ENCODE results near the gene ABR. TPM values are rescaled to one million over a fixed set of nuclear protein-coding genes. Genes with fewer than 3 reads are reported as not detected.
A peak's percentile ranks its signal among the peaks of the same experiment; 100 is the strongest.

The ABR gene
- polyA plus RNA-seq, 10 donors = 28.5 to 42.7 (median 34.2) TPM

DNA sequence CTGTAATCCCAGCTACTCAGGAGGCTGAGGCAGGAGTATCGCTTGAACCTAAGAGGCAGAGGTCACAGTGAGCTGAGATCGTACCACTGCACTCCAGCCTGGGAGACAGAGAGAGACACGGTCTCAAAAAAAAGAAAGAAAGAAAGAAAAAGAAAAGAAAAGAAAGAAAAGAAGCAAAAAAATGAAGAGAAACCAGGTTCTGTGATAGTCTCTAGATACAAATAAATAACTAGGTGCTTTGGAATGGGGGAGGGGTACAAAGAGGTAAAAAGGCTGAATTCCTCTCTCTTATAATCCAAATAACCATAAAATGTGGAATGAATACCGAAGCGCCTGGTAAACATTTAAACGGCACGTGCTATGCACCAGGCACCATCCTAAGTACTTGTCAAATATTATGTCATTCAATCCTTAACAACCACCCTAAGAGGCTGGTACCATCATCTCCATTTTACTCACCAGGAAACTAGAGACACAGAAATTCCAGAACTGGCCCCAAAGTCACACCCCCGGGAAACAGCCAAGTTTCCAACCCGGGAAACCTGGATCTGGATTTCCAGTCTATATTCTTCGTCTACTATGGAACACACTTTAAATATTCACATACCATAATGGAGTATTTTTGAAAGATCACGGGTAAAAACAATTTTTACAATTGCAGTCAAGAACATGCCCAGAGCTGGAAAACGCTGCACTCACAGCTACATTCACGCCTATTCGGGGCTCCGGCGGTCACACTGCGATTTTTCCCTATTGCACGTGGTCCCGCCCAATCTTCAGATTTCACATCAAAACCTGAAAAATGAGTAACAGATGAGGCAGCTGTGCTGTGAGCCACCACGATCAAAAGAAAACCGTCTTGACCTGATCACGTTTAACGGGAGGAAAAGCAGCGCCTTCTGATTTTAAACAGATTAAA is 210.7 kb downstream of the ABR start:
- DNase-seq = peak in 2 of 3 donors; percentile 56 to 75

DNA sequence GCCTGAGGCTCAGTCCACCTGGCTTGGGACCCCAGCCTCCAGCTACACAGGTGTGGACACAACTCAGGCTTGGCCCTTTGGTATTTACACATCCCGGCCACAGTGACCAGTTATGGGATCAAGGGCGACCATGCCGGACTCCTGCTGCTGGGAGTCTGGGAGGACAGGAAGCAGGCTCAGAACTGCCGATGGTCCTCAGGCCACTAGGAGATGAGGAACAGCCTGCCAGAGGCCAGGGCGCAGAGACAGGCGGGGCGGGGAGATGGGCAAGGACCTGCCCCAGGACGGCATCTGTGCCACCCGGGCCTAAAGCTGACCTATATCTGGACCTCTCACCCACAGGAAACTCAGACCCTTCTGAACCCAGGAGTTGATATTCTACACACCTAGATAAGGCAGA is 212.7 kb downstream of the ABR start:
- DNase-seq = no peak

DNA sequence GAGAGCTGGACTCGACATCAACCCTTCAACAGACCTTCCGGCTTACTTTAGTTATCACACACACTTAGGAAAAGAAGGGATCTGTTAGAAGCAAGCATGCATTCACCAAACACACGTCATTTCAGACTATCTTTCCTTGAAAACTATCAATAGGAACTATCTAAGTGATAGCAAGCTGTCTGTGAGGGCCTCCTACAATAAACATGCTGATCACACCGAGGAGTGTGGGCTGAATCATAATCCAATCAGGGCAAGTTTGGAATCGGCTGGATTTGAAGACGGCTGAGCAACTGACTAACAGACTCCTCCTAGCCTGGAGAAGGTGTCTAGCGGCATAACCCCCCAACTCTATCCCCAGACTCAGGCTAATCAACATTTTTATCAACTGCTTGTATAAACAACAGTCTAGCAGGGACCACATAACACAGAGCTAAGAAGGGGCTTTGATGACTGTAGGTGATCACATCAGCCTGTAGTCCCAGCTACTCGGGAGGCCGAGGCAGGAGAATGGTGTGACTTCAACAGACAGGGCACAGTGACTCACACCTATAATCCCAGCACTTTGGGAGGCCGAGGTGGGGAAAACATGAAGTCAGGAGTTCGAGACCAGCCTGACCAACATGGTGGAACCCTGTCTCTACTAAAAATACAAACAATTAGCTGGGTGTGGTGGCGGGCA is 214.3 kb downstream of the ABR start:
- DNase-seq = no peak

DNA sequence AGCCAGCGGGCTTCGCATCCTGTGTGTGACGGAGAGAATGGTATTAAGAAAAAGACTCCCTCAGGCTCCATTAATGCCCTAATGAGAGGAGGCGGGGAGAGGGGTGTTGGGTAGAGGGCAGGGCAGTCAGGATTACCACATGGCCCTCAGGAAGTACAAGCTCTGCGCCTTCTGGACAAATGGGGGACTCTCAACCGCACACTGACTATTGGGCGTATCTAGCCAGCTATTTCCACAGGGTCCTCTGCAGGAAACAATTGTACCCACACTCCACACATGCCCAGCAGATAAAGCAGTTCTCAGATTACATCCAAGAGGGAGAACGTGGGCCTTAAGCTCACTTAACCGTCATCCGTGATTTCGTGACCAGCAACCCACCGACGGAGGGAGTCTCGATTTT is 214.9 kb downstream of the ABR start:
- DNase-seq = no peak

DNA sequence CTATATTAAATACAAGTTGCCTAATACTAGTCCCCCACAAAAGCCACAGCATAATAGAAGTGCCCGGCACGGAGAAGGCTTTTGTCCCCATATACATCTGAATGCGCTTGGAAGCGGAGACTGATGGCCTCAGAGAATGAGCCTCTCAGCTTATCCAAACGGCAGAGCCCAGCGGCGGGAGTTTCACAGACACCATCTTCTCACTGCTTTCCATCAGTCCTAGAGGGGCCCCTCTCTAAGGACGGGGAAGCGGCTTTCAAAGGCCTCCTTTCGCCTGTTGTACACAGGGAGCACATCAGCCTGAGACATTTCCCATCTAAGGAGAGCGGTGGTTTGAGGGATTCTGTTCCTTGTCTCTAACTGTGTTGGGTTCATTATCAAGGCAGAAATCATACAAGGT is 217.1 kb downstream of the ABR start:
- DNase-seq = no peak

DNA sequence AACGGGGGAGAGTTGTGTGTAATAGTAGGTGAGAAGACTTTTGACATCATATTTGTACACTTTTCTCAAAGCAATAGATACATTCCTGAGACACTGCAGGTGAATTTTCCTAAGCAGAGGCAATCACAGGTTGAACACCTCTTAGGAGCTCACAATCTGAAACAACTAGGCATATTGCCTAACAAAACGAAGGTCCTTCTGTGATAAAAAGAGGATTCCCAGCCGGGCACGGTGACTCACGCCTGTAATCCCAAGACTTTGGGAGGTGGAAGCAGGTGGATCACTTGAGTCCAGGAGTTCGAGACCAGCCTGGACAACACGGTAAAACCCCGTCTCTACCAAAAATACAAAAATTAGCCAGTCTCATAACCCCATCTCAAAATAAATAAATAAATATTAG is 217.6 kb downstream of the ABR start:
- DNase-seq = no peak

DNA sequence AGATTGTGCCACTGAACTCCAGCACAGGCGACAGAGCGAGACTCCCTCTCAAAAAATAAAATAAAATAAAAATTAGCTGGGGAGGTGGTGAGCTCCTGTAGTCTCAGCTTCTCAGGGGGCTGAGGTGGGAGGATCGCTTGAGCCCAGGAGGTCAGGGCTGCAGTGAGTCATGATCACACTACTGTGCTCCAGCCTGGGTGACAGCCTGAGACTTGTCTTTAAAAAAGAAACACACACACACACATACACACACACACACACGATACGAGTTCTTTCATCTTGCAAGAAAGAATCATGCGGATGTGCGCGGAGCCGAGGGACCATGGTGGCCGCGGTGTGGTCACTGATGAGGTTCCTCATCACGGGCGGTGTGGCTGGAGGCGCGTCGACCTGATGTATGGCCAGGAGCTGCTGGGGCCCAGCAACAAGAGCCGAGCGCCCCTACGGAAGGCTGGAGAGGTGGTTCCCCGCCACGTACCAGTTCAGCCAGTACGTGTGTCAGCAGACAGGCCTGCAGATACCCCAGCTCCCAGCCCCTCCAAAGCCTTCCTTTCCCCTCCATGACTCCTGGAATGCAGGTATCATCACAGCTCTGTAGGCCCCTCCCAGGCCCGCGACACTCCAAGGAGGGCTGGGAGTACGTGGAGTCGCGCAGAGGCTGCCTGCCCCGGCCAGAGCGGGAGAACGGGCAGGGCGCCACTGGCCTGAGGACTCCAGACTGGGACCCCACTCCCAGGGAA is 220.9 kb downstream of the ABR start:
- DNase-seq = no peak

DNA sequence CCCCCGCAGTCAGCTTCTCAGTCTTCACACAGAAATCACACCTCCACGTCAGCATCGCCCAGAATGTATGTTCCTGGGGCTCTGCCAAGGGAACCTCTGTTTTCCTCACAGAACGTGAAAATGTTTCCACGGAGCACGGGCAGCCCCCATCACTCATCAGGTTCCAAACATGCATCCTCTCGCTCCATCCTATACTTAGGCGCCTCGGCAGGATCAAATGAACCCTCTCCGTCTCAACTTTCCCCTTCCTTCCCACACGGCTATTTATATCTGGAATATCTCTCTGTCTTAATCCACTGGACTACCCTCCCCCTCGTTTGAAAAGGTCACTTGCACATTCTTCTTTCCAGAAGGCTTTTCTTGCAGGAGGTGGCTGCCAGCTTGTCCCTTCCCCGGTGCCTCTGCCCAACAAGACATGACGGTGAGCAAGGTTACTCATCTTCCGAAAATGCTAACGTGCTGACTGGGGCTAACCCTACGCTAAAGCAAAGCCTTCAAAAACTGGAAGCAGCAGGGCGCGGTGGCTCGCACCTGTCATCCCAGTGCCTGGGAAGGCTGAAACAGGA is 221.8 kb downstream of the ABR start:
- peak in 2 of 3 donors; percentile 40 to 66 for DNase-seq

DNA sequence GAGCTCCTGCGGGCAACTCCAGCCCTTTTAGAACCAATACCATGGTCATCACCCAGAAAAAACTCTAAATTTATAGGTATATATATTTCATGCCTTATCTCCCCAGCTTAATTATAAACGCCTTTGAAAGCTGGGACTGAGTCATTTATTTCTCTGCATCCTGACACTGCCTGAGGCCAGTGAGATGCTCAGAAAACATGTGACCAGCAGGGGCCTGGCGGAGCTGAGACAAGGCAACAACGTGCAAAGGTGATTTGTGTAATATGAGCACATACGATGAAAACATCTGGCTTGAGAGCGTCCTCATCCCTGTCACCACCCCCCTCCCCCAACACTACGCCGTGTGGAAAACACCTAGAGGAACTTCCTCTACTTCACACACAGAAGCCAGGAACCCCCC is 222.9 kb downstream of the ABR start:
- no peak for DNase-seq

DNA sequence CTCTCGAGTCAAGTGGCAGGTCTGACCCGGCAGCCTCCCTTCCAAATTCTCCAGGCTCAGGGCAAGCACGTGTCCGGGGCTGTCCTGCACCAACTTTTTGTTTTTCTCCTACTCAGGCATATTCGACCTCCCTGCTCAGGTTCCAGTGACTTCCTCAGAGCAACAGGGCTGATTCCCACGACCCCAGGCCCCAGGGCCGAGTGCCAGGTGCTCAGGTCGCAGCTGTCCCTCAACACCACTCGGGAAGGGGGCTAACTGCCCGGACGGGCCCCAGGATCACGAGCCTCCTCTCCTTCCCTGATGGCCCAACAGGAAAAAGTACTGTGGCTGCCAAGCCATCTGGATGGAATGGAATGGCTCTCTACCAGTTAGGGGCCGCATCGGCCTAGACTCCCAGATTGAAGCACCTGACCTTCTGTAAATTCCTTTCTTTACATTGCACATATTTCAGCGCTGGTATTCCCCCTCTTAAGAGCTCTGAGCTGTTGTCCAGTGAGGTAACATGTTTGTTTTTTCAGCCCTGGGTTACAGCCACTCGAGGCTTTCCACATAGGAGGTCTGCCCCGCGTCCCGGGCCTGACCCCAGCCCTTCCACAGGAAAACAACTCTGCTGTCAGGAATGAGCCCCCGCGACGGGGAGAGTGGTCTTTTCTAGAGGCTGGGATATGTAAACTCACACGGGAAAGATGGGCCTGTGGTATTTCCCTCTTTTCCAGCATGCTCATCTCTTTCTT is 225.2 kb downstream of the ABR start:
- peak in 2 of 3 donors; percentile 58 to 87 for DNase-seq

DNA sequence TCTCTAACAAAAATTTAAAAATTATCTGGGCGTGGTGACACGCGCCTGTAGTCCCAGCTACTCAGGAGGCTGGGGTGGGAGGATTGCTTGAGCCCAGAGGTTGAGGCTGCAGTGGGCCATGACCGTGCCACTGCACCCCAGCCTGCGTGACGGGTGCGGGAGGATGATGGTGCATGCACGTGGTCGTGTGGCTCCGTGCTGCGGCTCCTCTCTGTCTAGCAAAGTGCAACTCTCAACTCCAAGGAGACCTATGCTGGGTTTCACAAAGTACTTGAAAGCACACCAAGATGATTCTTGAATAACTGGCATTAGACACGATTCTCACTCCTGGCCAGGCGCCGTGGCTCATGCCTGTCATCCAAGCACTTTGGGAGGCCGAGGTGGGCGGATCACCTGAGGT is 226.0 kb downstream of the ABR start:
- no peak for DNase-seq

Other genes starting within 250 kb of the ABR start
- gene NXN, start 200.2 kb downstream of the ABR start, polyA plus RNA-seq (ENCODE audit: insufficient read length in 10 of 10) = 10 to 100 TPM; 43.5 to 70.1 (median 53.4) TPM
- 10 to 100 TPM; 11.8 to 16.4 (median 14.1) TPM for gene TIMM22, start 182.9 kb downstream of the ABR start, polyA plus RNA-seq (ENCODE audit: insufficient read length in 10 of 10)
- not detected for gene BHLHA9, start 90.5 kb upstream of the ABR start, polyA plus RNA-seq (ENCODE audit: insufficient read length in 10 of 10)
- under 1 TPM in 3 of 10 donors, not detected in 7; 0.09 to 0.44 (median 0.22) TPM for gene TRARG1, start 99.7 kb upstream of the ABR start, polyA plus RNA-seq (ENCODE audit: insufficient read length in 10 of 10)
- 100 to 1,000 TPM; 665 to 848 (median 762) TPM for gene YWHAE, start 220.2 kb upstream of the ABR start, polyA plus RNA-seq (ENCODE audit: insufficient read length in 10 of 10)